GM19438 (cell line): ENCODE measurements around the gene UNC13D.

Experiments
- ATAC-seq: cut with Tn5 transposase; IDR thresholded peaks from one replicate; pipeline ENCODE4 v1.9.1; 2021; ENCODE audit warnings: low read depth; ENCODE audit not compliant: unreplicated experiment

UNC13D gene

DNA sequence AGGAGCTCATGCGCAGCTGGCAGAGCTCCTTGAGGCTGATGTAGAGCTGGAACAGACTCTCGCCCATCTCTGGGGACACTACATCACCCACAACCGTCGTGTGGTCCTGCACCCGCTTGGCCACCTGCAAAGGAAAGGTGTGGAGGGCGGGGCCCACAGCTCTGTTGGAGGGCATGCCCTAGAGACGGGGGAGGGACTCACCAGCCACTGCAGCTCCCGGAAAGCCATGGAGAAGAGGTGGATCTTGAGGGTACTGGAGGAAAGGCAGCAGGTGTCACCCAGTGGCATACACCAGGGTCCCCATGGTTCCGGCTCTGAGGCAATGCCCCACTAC is 8.6 kb downstream of the UNC13D start:
- ATAC-seq, result no peak

DNA sequence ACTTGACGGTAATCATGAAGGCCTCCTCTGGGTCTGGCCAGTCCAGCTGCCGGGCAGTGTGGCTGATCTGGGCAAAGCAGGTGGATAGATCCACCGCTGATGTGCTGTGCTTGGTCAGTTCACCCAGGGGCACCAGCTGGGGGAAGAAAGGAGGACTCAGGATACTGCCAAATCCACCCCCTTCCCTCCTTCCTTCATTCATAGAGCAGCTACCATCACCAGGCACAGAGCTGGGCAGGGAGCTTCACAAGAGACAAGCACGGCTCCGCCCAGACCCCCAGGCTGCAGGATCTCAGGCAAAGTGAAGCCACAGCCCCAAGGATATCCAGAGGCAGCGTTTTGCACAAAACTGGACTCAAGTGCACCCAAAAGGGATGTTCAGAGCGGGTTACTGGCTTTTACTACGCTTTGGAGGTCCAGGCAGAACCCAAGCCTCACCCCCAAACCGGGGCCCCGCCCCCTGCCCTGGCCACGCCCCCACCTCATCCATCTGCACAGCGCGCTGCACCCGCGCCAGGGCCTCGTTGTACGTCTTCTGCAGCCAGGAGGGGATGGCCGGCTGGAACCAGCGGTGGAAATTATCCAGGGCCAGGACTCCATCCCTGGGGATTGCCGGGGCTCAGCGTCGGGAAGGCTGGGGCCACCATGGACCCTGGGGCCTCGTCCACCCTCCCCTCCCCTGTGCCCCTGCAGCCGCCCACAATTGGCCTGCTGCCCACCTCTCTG is 9.1 kb downstream of the UNC13D start:
- no peak for ATAC-seq

DNA sequence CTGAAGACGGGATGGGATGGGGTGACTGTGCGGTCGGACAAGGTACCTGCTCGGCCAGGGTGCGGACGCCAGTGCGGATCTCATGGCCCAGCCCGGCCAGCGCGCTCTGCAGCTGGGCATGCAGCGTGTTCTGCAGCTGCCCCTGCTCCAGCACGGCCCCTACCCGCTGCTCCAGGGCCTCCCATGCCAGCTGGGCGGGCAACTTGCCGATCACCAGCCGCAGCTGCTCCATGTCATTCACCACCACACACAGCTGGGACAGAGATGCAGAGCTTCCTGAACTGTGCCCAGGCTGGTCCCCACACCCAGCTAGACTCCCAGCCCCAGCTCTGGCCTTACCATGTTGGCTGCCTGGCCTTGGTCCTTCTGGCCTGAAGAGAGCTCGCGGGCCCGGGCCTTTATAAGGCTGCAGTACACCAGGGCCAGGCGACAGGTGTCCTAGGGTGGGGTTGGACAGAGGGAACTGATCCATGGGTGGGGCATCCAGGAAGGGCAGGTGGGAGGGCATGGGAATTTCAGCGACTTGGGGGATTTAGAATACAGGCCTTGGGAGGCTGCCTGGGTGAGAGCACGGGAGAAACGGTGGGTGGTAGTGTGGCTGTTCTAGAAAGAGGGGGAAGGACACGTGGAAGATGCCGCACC is 9.8 kb downstream of the UNC13D start:
- no peak for ATAC-seq

DNA sequence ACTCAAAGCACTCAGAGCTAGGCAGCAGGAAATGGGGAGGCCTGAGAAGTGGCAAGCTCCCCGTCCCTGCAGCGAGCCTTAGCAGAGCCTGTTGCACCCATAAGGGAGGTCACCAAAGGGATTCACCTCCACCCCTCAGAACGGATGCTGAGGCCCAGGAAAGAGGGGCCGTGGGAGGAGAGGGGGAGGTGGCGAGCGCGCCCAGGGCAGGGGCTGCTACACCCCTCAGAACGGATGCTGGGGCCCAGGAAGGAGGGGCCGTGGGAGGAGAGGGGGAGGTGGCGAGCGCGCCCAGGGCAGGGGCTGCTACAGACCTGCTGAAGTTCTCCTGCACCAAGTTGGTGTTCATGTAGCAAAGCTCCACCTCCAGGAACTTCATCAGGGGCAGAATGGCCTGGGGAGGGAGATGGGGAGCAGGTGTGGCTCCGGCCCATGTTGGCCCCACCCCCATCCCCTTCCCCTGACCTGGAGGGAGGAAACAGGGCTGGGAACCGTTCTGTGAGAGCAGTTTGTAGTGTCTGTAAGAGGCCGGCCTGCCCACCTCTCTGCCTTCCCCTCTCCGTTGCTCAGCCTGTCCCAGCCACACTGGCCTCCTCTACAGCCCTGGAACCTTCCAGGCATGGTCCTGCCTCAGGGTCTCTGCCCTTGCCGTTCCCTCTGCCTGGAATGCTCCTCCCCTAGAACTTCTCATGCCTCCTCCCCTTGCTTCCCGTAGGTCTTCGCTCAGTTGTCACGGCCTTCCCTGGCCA is 11.4 kb downstream of the UNC13D start:
- ATAC-seq, result no peak

DNA sequence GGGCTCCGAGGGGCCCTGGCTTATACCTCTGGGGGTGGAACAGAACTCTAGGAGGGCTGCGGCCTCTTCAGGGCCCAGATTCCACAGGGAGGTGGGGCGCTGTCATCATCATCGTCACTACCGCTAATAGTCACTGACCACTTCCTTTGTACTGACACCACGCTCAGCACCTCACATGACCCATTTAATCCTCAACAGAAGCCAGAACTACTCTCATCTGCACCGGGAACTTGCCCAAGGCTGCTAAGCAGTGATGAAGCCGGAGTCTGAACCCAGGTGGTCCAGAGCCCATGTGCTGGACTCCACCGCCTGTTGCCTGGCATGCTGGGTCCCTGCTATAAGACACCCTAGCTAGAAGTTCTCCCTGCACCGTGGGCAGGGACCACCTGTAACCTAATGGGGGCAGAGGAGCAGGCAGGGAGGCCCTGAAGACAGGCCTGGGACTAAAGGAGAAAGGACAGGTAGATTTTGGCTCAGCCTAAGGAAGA is 12.0 kb downstream of the UNC13D start:
- ATAC-seq, result no peak

DNA sequence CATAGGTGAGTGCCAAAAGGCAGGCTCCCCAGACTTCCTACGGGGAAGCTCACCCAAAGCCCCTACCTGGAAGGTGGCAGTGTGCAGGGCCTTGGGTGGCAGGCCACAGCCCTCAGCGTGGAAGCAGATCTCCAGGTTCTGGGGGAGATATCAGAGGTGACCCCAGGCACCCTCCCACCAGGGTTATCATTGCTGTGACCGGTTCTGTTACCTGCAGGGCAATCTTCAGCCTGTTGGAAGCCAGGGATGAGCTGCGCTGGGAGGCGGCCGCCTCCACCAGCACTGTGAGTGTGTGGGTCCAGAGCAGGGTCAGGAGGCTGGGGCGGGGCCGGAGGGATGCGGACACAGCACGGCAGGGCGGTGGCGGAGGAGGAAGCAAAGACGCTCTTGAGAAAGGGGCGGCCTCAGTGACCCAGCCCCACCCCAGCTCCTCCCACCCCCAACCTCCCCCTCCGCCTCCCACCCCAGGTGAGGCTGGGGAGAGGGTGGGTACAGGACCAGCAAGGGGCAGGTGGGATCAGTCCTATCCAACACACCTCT is 13.1 kb downstream of the UNC13D start:
- ATAC-seq, result no peak

DNA sequence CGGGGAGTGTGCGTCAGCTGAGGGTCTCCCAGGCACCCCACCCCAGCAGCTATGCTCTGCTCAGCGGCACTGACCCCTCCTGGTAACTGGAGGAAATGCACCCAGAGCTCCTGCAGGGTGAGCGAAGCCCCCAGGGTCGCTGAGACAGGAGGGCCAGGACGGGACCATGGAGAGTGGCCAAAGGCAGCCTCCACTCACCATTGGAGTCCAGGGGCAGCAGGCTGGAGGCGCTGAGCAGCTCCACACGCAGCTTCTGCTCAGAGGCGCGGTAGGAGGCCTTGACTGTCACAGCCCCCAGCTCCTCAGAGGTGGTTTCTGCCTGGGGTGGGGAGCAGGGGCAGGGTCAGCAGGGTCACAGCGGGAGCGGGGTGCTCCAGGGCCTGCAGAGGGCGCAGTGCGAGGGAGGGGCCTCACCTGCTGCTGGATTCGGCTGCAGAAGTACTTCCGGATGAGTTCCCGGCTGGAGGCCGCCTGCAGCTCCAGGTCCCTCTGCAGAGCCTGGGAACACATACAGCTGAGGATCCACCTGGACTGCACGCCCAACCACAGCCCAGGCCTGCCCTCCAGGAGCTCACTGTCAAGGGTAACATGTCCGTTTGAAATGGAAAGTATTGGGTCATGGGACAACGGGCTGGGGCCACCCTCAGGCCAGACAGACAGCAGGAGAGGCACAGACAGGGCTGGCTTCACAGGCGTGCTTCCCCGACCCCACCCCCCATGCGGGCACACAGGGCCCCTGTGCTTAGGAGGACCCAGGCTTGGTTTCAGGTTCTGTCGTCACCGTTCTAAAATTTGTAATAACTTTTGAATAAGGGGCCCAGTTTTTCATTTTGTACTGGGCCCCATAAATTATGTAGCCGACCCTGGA is 13.8 kb downstream of the UNC13D start:
- no peak for ATAC-seq

DNA sequence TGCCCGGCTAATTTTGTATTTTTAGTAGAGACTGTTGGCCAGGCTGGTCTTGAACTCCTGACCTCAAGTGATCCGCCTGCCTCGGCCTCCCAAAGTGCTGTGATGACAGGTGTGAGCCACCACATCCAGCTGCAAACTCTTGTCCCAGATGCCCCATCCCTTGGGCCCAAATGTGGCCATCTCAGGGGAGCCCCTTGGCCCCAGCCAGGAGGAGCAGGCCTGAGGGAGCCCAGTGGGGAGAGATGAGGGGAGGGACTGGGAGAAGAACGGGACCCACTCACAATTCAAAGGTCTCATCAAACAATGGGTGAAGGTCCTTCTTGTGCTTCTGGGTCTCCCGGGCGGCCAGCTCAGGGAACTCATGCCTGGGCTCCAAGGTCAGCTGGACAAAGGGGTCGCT is 14.5 kb downstream of the UNC13D start:
- ATAC-seq, result no peak

DNA sequence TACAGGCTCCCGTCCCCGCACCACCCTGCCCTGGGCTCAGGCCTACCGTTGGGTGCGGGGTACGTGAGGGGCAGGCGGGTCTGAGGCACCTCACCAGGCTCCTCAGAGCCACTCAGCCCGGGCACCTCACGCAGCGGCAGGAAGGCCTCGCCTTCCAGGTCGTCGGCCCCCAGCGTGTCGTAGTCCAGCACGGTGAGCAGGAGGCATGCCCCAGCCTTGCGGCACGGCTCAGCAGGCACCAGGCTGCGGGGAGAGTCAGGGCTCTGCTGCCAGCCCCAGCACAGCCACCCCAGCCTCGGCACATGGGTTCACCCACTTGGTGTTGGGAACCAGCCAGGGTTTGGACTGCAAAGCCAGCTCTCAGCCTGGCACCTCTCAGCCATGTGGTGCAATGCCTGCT is 15.5 kb downstream of the UNC13D start:
- ATAC-seq, result no peak

DNA sequence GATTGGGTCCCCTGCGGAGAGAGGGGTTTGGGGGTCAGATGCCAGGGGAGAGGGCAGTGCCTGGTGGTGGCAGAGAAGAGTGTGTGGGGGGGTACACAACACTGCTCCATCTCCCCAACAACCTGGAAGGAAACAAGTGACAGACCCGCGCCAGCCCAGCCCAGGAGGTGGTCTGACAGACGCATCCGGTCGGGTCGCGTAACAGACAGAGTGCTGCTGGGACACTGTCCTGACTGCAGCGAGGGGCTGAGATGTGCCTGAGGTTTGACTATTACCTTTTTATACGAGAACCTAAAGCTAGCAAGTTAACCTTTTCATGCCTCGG is 16.2 kb downstream of the UNC13D start:
- no peak for ATAC-seq

DNA sequence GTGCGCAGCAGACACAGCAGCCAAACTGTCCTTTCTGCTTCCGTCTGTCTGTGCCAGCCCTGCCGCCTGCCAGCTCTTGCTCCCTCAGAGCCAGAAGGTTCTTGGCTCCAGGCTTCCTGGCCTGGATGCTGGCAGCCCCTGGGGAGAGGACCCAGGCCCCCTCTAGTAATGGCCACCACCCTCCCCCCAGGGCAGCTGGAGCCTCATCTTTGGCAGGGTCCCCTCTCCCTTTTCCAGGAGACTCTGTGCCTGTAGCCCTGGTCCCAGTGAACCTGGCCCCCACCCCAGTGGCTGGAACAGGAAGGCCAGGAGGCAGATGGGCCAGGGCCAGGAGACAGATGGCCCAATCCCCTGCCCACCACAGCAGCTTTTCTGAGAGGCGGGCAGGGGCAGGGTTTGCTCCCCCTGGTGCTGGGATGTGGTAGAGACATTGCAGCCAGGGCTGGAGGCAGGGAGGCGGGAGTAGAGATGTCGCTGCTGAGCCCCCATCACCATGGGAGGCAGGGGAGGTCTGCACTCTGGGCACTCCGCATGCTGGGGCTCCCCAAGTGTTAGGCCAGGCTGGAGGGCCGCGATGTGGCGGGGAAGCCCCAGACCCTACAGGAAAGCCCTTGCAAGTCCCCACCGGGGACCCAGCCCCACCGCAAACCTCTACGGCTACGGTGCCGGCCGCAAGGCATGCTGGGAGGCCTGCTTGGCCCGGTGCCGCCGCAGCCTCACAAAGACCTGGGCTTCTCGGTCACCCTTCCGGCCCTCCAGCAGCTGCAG is 16.7 kb downstream of the UNC13D start:
- ATAC-seq, result no peak

DNA sequence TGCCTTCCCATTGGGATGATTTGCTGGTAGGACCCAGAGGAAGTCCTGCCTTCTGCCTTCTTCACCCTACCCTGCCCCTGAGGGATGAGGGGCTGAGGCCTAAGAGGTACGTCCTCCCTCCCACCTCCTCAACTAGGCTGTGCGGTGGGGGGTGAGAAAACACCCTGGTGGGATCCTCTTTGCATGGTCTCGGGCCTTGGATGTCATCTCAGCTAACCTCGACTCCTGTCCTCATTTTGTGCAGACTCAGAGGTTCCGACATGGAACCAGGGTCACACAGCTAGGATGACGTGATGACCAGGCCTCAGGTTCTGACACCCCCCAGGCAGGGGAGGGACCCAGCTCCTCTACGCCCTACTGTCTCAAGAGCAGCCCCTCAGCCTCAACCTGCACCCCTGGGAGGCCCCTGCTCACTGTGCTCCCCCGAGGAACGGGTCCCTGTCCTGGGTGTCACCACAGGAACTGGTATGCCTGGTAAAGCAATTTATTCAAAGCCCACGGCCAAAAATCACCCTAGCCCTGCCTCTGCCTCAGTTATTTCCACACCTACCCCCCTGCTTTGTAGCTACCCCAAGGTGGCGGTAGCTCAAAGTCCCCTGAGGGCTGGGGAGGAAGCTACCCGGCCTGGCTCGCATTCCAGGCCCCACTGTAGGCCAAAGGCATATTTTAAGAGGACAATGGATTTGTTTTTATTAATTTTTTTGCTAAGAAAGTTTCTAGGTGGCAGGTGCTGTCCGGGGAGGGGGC is 17.5 kb downstream of the UNC13D start:
- ATAC-seq, result no peak

DNA sequence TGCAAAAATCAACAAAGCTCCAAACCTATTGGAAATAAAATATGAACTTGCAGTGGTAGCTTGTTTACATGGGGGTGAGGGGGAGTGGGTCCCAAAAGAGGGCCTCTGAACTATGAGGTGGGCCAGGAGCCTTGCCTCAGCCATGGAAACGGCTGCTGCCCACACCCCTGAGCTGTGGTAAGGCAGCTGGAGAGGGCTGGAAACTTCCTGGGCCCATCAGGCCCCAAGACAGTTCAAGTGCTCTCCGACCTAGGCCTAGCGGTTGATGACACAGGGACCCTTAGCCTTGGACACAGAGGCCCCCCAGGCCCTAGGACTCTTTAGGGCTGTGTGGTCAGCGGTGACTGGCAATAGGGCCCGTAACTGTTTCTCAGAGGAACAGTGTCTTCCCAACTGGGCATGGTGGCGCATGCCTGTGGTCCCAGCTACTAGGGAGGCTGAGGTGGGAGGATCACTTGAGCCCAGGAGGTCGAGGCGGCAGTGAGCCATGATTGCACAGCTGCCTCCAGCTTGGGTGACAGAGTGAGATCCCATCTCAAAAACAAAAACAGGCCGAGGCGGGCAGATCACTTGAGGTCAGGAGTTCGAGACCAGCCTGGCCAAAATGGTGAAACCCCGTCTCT is 18.3 kb downstream of the UNC13D start:
- ATAC-seq, result no peak

DNA sequence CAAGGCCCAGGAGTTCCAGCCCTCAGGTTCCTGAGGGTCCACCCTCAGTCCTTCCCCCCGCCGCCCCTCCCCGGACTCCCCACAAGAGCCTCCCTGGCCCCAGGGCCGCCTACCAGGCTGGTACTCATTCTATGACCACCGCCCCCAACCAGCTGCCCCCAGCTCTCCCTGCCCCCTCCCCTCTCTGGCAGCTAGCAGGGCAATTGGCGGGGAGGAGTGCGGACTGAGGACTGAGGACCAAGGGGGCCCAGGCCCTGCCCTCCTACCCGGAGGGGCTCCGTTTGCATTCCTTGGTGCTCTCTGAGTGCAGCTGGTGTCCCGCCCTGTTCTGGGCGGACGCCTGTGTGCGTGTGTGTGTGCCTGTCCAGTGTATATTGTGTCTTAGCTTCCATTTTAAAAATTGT is 19.1 kb downstream of the UNC13D start:
- ATAC-seq, result no peak

DNA sequence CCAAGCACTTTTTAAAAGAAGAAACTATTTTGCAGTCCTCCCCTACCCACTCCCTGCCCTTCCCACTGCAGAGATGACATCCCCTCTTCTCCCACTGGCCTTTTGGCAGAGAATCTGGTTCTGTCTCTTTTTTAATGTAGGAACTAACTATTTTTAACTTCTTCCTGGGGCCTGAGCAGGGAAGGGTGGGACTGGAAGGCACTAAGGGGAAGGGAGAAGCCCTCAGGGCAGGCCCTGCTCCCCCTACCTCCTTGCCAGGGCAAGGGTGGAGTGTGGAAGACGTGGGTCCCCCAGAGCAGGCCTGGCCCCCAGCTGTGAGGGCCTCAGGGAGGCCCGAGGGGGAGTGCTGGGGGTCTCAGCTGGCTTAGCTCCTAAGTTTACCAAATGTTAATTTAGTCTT is 19.5 kb downstream of the UNC13D start:
- no peak for ATAC-seq

DNA sequence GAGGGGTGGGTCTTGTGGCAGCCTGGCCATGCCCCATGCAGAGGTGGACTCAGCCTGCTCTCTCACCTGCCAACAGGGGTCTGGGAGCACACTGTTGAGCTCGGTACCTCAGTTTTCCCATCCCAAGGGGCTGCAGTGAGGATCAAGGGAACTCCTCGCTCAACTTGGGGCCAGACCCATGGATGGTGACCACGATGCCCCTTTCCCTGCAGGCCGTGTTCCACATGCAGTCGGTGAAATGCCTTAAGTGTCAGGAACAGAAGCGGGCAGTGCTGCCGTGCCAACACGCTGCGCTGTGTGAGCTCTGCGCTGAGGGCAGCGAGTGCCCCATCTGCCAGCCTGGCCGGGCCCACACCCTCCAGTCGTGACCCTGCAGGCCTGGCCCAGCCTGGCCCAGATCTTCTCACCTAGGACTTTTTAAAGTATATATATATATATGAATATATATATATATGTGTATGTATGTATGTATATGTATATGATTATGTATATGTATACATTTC is 20.1 kb downstream of the UNC13D start:
- no peak for ATAC-seq

DNA sequence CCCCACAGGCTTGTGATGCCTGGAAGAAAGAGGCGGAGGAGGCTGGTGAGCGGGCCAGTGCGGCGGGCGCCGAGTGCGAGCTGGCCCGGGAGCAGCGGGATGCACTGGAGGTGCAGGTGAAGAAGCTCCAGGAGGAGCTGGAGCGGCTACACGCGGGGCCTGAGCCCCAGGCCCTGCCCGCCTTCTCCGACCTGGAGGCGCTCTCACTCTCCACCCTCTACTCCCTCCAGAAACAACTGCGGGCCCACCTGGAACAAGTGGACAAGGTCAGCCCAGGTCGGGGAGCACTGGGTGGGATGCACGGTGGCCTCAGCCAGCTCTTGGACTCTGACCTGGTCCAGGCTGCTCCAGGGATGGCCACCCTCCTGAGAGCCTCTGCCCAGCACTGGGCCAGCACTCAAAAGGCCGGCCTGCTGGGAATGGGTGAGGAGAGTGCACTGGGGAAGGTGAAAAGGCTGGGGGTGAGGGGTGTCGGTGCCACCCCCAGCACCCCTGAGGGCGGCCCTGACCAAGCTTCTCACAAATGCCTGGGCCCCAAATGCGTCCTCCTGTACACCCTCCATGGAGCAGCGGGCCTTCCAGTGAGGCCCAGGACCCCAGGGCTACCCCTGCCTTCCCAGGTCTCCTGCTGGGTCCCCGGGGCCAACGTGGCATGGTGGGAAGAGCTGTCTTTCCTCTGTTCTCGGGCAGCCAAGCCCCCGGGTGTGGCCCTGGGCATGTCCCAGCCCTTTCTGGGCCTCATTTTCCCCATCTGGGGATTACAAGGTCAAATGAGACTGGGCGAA is 20.8 kb downstream of the UNC13D start:
- no peak for ATAC-seq

DNA sequence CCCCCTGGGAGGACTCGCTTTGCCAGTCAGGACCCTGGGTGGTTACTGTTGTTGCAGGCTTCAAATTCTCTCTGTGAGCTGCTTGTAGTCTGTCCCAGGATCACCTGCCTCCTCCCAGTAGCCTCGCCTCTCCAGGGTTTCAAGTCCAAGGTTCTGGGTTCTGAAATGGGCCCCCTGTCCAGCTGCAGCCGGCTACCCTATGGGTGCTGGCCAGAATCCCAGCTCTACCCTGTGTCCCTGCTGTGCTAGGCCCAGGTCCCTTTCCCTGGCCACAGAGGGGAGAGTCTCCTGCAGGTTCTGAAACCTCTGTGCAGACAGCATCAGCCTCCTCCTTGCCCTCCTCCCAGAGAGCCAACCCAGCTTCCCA is 21.4 kb downstream of the UNC13D start:
- no peak for ATAC-seq
